HL-60 (cell line): ENCODE results near the gene SHC2.

ENCODE experiments used
- GABPA ChIP-seq: IDR thresholded peaks from 2 replicates; pipeline ENCODE4 v1.6.1; 2012; ENCODE audit warnings: low read depth
- SPI1 ChIP-seq: IDR thresholded peaks from 2 replicates; pipeline ENCODE4 v1.6.1; 2012; ENCODE audit warnings: low read depth, mild to moderate bottlenecking, borderline replicate concordance
- TF ChIP-seq, protein P1 (sequence below): IDR thresholded peaks from one replicate; pipeline ENCODE4 v1.5.1; 2011; ENCODE audit warnings: low read length, control low read depth, inconsistent platforms; ENCODE audit not compliant: insufficient read depth
- TF ChIP-seq, protein P2 (sequence below): IDR thresholded peaks from 2 replicates; pipeline ENCODE4 v1.6.1; 2012; ENCODE audit warnings: low read depth; ENCODE audit not compliant: insufficient replicate concordance

DNA sequence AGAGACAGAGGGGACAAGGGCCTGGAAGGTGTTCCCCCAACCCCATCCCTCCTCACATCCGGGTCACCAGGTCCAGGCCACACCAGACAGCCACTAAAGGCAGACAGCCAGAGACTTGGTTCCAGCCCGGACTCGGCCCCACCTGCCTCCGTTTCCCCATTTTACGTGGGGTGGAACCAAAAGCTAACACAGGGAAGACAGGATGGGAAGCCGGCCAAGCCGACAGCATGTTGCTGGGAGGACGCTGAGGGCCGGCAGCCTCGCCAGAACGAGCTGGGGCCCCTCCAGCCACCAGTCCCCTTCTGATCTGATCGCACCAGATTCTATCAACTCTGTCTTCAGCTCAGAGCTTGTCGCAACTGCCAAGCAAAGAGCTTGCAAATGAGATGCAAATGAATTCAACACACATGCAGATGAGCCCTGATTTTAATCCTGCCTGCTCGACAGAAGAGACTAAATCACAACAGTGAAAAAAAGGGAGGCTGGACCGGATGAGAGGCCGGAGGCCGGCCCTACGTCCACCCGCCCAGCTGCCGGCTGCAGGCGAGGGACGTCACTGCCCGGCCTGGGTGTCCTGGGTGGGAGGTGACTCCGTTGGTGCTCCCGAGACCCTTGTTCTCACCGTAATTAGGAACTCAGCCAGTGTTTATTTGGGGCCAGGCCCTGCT lies 17.5 kb upstream of the SHC2 start:
- TF ChIP-seq, protein P1, sequence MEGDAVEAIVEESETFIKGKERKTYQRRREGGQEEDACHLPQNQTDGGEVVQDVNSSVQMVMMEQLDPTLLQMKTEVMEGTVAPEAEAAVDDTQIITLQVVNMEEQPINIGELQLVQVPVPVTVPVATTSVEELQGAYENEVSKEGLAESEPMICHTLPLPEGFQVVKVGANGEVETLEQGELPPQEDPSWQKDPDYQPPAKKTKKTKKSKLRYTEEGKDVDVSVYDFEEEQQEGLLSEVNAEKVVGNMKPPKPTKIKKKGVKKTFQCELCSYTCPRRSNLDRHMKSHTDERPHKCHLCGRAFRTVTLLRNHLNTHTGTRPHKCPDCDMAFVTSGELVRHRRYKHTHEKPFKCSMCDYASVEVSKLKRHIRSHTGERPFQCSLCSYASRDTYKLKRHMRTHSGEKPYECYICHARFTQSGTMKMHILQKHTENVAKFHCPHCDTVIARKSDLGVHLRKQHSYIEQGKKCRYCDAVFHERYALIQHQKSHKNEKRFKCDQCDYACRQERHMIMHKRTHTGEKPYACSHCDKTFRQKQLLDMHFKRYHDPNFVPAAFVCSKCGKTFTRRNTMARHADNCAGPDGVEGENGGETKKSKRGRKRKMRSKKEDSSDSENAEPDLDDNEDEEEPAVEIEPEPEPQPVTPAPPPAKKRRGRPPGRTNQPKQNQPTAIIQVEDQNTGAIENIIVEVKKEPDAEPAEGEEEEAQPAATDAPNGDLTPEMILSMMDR = no peak
- TF ChIP-seq, protein P2, sequence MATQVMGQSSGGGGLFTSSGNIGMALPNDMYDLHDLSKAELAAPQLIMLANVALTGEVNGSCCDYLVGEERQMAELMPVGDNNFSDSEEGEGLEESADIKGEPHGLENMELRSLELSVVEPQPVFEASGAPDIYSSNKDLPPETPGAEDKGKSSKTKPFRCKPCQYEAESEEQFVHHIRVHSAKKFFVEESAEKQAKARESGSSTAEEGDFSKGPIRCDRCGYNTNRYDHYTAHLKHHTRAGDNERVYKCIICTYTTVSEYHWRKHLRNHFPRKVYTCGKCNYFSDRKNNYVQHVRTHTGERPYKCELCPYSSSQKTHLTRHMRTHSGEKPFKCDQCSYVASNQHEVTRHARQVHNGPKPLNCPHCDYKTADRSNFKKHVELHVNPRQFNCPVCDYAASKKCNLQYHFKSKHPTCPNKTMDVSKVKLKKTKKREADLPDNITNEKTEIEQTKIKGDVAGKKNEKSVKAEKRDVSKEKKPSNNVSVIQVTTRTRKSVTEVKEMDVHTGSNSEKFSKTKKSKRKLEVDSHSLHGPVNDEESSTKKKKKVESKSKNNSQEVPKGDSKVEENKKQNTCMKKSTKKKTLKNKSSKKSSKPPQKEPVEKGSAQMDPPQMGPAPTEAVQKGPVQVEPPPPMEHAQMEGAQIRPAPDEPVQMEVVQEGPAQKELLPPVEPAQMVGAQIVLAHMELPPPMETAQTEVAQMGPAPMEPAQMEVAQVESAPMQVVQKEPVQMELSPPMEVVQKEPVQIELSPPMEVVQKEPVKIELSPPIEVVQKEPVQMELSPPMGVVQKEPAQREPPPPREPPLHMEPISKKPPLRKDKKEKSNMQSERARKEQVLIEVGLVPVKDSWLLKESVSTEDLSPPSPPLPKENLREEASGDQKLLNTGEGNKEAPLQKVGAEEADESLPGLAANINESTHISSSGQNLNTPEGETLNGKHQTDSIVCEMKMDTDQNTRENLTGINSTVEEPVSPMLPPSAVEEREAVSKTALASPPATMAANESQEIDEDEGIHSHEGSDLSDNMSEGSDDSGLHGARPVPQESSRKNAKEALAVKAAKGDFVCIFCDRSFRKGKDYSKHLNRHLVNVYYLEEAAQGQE = no peak
- TF ChIP-seq SPI1 (no peak), GABPA (no peak)
